Liver (tissue), 9 donors: ENCODE measurements around the gene FLT3LG. TPM values are rescaled to one million over a fixed set of nuclear protein-coding genes. Genes with fewer than 3 reads are reported as not detected.

ENCODE experiments used
- DNase-seq: peaks from one replicate; pipeline ENCODE4 v3.0.0-alpha.2; 2017; ENCODE audit warnings: low spot score
- H3K27ac ChIP-seq, 2 donors: one replicate each; pipeline ENCODE4 v1.7.0; 2013; ENCODE audit warnings: inconsistent platforms in 2 of 2, low read length in 2 of 2, control low read depth in 1 of 2, low read depth in 1 of 2, mild to moderate bottlenecking in 1 of 2
- H3K27me3 ChIP-seq, 4 donors: one replicate each; pipeline versions ENCODE4 v1.6.1 to v1.7.0; 2013; ENCODE audit warnings: low read length in 3 of 4, inconsistent platforms in 1 of 4, mild to moderate bottlenecking in 1 of 4, moderate library complexity in 1 of 4; ENCODE audit not compliant: control insufficient read depth in 4 of 4, insufficient read depth in 4 of 4
- H3K36me3 ChIP-seq, 4 donors: one replicate each; pipeline versions ENCODE4 v1.6.1 to v1.7.0; 2013; ENCODE audit warnings: low read length in 3 of 4, mild to moderate bottlenecking in 3 of 4, low read depth in 1 of 4, moderate library complexity in 1 of 4; ENCODE audit not compliant: control insufficient read depth in 4 of 4, insufficient read depth in 3 of 4
- H3K4me1 ChIP-seq, 4 donors: one replicate each; pipeline versions ENCODE4 v1.6.1 to v1.7.0; 2013; ENCODE audit warnings: low read length in 3 of 4, mild to moderate bottlenecking in 3 of 4, moderate library complexity in 1 of 4; ENCODE audit not compliant: control insufficient read depth in 4 of 4, insufficient read depth in 4 of 4
- H3K4me3 ChIP-seq, 3 donors: one replicate each; pipeline versions ENCODE4 v1.6.1 to v1.7.0; 2013; ENCODE audit warnings: low read length in 3 of 3, control low read depth in 1 of 3, low read depth in 1 of 3, mild to moderate bottlenecking in 1 of 3
- H3K9ac ChIP-seq, 2 donors: one replicate each; pipeline ENCODE4 v1.7.0; 2013; ENCODE audit warnings: low read length in 2 of 2, mild to moderate bottlenecking in 2 of 2, moderate library complexity in 2 of 2, control low read depth in 1 of 2, low read depth in 1 of 2
- H3K9me3 ChIP-seq, 4 donors: one replicate each; pipeline versions ENCODE4 v1.6.1 to v1.7.0; 2013; ENCODE audit warnings: low read length in 3 of 4; ENCODE audit not compliant: control insufficient read depth in 4 of 4
- EGR1 ChIP-seq, 2 donors: IDR thresholded peaks; 2 replicates each; pipeline ENCODE4 v1.6.1; 2016 to 2018; ENCODE audit warnings: antibody characterized with exemption in 2 of 2, low read depth in 2 of 2
- FOXA1 ChIP-seq: IDR thresholded peaks from 2 replicates; pipeline ENCODE4 v1.6.1; 2016; ENCODE audit warnings: antibody characterized with exemption
- FOXA2 ChIP-seq: IDR thresholded peaks from 2 replicates; pipeline ENCODE4 v1.6.1; 2016; ENCODE audit warnings: antibody characterized with exemption
- GABPA ChIP-seq, 2 donors: IDR thresholded peaks in 1 of 2; conservative IDR thresholded peaks in 1 of 2; 2 replicates each; pipeline ENCODE4 v1.6.1; 2016; ENCODE audit warnings: antibody characterized with exemption in 2 of 2, mild to moderate bottlenecking in 1 of 2, moderate library complexity in 1 of 2
- HNF4A ChIP-seq, 2 donors: conservative IDR thresholded peaks; 2 replicates each; pipeline ENCODE4 v1.6.1; 2016; ENCODE audit warnings: antibody characterized with exemption in 2 of 2, mild to moderate bottlenecking in 2 of 2
- HNF4G ChIP-seq: IDR thresholded peaks from 2 replicates; pipeline ENCODE4 v1.6.1; 2016; ENCODE audit warnings: antibody characterized with exemption
- JUND ChIP-seq, 2 donors: IDR thresholded peaks; 2 replicates each; pipeline ENCODE4 v1.6.1; 2016; ENCODE audit warnings: antibody characterized with exemption in 2 of 2
- NR2F2 ChIP-seq: IDR thresholded peaks from 2 replicates; pipeline ENCODE4 v1.6.1; 2016; ENCODE audit warnings: antibody characterized with exemption
- RAD21 ChIP-seq, 2 donors: IDR thresholded peaks; 2 replicates each; pipeline ENCODE4 v1.6.1; 2016; ENCODE audit warnings: antibody characterized with exemption in 2 of 2, mild to moderate bottlenecking in 2 of 2
- RXRA ChIP-seq, 2 donors: IDR thresholded peaks; 2 replicates each; pipeline ENCODE4 v1.6.1; 2017 to 2018; ENCODE audit warnings: antibody characterized with exemption in 2 of 2, mild to moderate bottlenecking in 1 of 2
- YY1 ChIP-seq: IDR thresholded peaks from 2 replicates; pipeline ENCODE4 v1.6.1; 2016; ENCODE audit warnings: antibody characterized with exemption, mild to moderate bottlenecking
- WGBS: extraction: QIAGEN DNeasy Blood & Tissue Kit; methylation state at CpG from one replicate; pipeline ENCODE4 v1.1.7; 2013; 5-methylcytosine and 5-hydroxymethylcytosine counted together
- polyA plus RNA-seq, 2 donors: library from polyadenylated mRNA; stranded (reverse) in 1 of 2; unstranded in 1 of 2; fragments of 200-250 nt in 1 of 2; fragments of >200 nt in 1 of 2; fragmentation: Nextera tagmentation in 1 of 2; extraction: Ambion mirVana in 1 of 2; gene quantifications; one replicate each; pipeline versions ENCODE4 v1.2.1 to v1.2.3, GENCODE V29; 2013 to 2015
- total RNA-seq, 2 donors: library from RNA; depleted of rRNA; stranded (reverse); fragments of >200 nt; gene quantifications; one replicate each; pipeline ENCODE4 v1.2.3, GENCODE V29; 2014
- TF ChIP-seq, protein P1 (sequence below): IDR thresholded peaks from 2 replicates; pipeline ENCODE4 v1.6.1; 2016; ENCODE audit warnings: antibody characterized with exemption
- TF ChIP-seq, protein P2 (sequence below): IDR thresholded peaks from 2 replicates; pipeline ENCODE4 v1.6.1; 2016; ENCODE audit warnings: antibody characterized with exemption
- donor health status: healthy.
- donor health status: healthy.
- donor health status: healthy.
- donor health status: healthy.
- donor health status: healthy.

Gene FLT3LG
- total and polyA plus RNA-seq, 4 donors = 0.65 to 4.3 (median 2.2) TPM

DNA sequence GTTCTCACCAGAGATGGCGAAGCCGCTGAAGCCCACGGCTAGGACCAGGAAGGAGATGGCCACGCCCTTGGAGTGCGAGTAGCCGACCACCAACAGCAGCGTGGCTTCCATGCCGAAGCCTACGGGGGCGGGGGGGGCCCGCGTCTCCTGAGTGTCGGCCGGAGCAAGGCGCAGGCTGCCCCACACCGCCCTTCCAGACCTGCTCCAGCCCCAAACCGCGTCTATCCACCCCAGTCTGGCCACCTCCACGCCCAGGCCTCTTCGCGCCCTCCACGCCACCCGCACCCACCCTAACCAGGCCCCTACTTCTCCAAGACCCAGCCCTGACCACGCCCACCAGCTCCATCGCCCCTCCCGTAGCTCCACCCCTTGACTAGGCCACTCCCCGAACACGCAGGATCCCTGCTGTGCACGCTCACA is 42.7 kb upstream of the FLT3LG start:
- Histone ChIP-seq H3K9ac (no peak overlapping the region), H3K4me3 (no peak overlapping the region), H3K9me3 (peaks cover 0 to 2% (median 0%) of the 10 kb centered on the region in 4 donors), H3K27me3 (peaks cover 0 to 19% (median 16%) of the 10 kb centered on the region in 4 donors), H3K27ac (no peak overlapping the region), H3K36me3 (no peaks in the 10 kb centered on the region), H3K4me1 (peaks cover 0 to 2% (median 0%) of the 10 kb centered on the region in 4 donors)
- DNase-seq = no peak
- TF ChIP-seq GABPA (IDR thresholded peaks at IDR 0.05 in 1 of 2, conservative IDR thresholded peaks at IDR 0.05 in 1 of 2) = no peak
- TF ChIP-seq, protein P1, sequence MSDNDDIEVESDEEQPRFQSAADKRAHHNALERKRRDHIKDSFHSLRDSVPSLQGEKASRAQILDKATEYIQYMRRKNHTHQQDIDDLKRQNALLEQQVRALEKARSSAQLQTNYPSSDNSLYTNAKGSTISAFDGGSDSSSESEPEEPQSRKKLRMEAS = no peak
- no peak for TF ChIP-seq FOXA1
- no peak for TF ChIP-seq NR2F2
- TF ChIP-seq FOXA2 = no peak
- WGBS = 41% methylated on average over 29 of the region's 29 CpGs

DNA sequence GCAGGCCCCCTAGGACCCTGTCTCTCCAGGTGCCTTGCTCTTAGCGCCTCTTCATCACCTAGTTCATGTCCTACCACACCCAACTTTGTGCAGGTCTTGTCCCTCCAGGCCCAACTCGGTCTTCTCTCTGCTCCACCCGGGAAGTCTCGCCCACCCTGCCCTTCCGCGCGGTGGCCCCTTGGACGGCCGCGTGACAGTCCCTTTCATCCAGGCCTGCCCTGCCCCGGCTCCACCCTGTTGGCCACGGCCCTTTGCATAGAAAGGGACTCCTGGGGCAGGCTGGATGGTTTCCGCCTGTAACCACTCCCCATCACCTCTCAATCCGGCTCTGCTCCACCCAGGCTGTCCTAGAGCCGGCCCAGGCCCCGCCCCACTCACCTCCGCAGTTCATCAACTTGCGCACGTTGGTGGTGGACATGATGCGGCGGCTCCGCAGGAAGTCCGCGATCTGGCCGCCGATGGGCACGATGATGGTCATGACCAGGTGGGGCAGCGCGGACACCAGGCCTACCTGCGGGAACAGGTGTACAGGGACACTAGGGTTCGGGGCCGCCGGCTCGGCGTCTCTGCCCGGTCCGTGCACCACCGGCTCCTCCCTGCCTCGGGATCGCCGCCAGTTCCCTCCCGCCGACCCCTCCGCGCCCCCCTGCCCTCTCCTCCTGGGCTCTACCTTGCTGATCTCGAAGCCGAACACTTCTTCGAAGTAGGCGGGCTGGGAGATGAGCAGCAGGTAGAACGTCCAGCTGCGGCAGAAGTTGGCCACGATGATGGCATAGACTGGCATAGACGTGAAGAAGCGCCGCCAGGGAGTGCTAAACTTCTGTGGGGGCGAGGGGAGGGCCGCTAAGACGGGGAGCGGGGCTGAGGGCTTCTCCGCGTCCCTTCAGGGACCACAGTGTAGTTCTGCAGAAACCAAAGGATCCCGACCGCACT is 41.6 kb upstream of the FLT3LG start:
- DNase-seq = no peak
- no peaks in the 10 kb centered on the region for H3K36me3 ChIP-seq
- no peak for TF ChIP-seq RAD21 (IDR thresholded peaks at IDR 0.05)
- no peak for TF ChIP-seq GABPA (IDR thresholded peaks at IDR 0.05 in 1 of 2, conservative IDR thresholded peaks at IDR 0.05 in 1 of 2)
- H3K9me3 ChIP-seq = peaks cover 0 to 2% (median 0%) of the 10 kb centered on the region in 4 donors
- peaks cover 0 to 2% (median 0%) of the 10 kb centered on the region in 4 donors for H3K4me1 ChIP-seq
- no peak overlapping the region for H3K27ac ChIP-seq
- peaks cover 0 to 11% (median 9%) of the 10 kb centered on the region in 4 donors for H3K27me3 ChIP-seq
- H3K4me3 ChIP-seq = no peak overlapping the region
- no peak overlapping the region for H3K9ac ChIP-seq
- 10% methylated on average over 63 of the region's 63 CpGs for WGBS

DNA sequence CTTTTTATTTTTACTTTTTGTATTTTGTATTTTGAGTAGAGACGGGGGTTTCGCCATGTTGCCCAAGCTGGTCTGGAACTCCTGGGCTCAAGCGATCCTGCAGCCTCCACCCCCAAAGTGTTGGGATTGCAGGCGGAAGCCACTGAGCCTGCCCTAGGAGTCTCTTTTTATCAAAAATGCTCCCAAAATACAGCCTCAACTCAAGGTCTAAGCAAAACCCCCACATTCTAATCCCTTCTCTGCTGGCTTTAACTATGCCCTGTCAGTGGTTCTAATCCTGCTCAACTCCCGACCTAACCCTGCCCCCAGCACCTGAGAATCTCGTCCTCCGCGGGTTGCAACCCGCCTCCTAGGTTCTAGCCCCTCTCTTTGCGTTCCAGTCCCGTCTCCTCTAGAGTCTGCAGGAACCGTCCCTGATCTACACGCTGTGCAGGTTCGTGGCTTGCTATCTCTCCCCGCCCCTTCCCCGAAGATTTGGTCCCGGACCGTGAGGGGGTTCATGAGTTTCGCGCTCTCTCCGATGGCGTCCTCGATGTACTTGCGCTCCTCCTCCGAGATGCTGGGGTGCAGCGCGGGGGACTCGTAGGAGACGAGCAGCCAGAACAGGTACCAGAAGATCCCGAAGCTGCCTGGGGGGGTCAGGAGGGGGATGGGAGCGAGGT is 40.6 kb upstream of the FLT3LG start:
- no peak overlapping the region for H3K27ac ChIP-seq
- TF ChIP-seq HNF4A (conservative IDR thresholded peaks at IDR 0.05) = no peak
- TF ChIP-seq HNF4G = no peak
- TF ChIP-seq EGR1 (IDR thresholded peaks at IDR 0.05; ENCODE audit: low read depth in 2 of 2) = no peak
- 18% methylated on average over 31 of the region's 31 CpGs for WGBS
- no peak overlapping the region for H3K4me3 ChIP-seq
- H3K27me3 ChIP-seq = peaks cover 3 to 11% (median 9%) of the 10 kb centered on the region in 4 donors
- peaks cover 0 to 2% (median 0%) of the 10 kb centered on the region in 4 donors for H3K9me3 ChIP-seq
- no peak overlapping the region for H3K9ac ChIP-seq
- no peaks in the 10 kb centered on the region for H3K4me1 ChIP-seq
- DNase-seq = no peak
- no peaks in the 10 kb centered on the region for H3K36me3 ChIP-seq

DNA sequence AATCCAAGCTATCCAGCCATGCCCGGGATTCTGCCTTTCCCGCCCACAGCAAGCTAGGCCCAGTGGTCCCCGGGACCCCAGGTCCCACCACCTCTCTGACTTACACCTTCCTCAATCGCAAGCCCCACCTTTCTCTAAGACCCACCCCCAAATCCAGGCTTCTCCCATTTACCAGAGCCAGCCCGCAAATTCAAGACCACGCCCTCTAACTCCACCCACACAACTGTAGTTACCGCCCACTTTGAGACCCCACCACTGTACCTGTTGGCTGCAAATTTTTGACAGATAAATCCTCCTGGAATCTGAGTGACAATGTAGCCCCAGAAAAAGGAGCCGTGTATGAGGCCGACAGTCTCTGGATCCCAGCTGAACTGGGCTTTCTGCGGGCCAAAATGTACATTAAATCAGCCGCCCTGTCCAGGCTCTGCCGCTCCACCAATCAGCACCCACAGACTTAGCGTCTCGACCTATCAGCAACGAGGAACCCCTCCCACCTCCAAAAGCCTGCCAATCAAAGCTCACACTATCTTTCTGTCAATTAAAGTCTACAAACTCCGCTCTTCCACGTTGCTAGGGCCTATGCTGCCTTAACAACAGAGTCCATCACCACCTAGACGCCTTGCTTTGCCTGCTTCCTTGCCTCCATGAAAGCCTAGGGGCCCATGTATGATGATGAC is 39.0 kb upstream of the FLT3LG start:
- TF ChIP-seq JUND (IDR thresholded peaks at IDR 0.05) (no peak), HNF4G (no peak), RAD21 (IDR thresholded peaks at IDR 0.05) (no peak), RXRA (IDR thresholded peaks at IDR 0.05) (no peak), YY1 (no peak), EGR1 (IDR thresholded peaks at IDR 0.05; ENCODE audit: low read depth in 2 of 2) (no peak)
- TF ChIP-seq, protein P1 = no peak
- TF ChIP-seq, protein P2, sequence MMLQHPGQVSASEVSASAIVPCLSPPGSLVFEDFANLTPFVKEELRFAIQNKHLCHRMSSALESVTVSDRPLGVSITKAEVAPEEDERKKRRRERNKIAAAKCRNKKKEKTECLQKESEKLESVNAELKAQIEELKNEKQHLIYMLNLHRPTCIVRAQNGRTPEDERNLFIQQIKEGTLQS = no peak
- Histone ChIP-seq H3K36me3 (no peaks in the 10 kb centered on the region), H3K9ac (no peak overlapping the region), H3K4me1 (no peaks in the 10 kb centered on the region), H3K27me3 (peaks cover 3 to 13% (median 7%) of the 10 kb centered on the region in 4 donors), H3K9me3 (peaks cover 0 to 2% (median 0%) of the 10 kb centered on the region in 4 donors), H3K4me3 (no peak overlapping the region), H3K27ac (no peak overlapping the region)
- DNase-seq = no peak
- WGBS = 82% methylated on average over 18 of the region's 18 CpGs
